Endothelial cell of umbilical vein (primary cell): ENCODE results near the gene PIK3C2G. TPM values are rescaled to one million over a fixed set of nuclear protein-coding genes. Genes with fewer than 3 reads are reported as not detected.

ENCODE experiments used
- Bru-seq: library from RNA; stranded (reverse); fragments of 400-500 nt; gene quantifications from one replicate; lab custom pipeline; 2021; lab: Mats Ljungman, UMichigan
- BruChase-seq, 2 experiments: library from RNA; stranded (reverse); fragments of 400-500 nt; gene quantifications; one replicate each; lab custom pipeline; 2021; lab: Mats Ljungman, UMichigan
- BruUV-seq: library from RNA; stranded (reverse); fragments of 400-500 nt; replicated peaks from 2 replicates; lab custom pipeline; 2021; lab: Mats Ljungman, UMichigan
- CTCF ChIA-PET: fragments of 300-600, 350-600 bp; sonication (Branson Sonifier 250); formaldehyde crosslinking; loops from one replicate; lab custom pipeline; 2021; ENCODE audit warnings: antibody characterized with exemption, inconsistent platforms; lab: Charles Lee
- POLR2A ChIA-PET: fragments of 300-600, 350-600 bp; sonication (Branson Sonifier 250); formaldehyde crosslinking; loops from one replicate; lab custom pipeline; 2021; ENCODE audit warnings: antibody characterized with exemption, inconsistent platforms; lab: Charles Lee
- DNase-seq: peaks from one replicate; pipeline ENCODE4 v3.0.0-alpha.2; 2011; ENCODE audit warnings: low read depth, low spot score
- FAIRE-seq: peaks from 2 replicates; lab custom pipeline; 2011; peaks lifted over from hg19 to GRCh38; lab: Jason Lieb, UNC
- H2AFZ ChIP-seq: 2 replicates; pipeline ENCODE4 v1.6.0; 2012; ENCODE audit warnings: low read depth, low read length, control low read depth, inconsistent platforms
- H3K27ac ChIP-seq: 2 replicates; pipeline ENCODE4 v1.5.1; 2011; ENCODE audit warnings: low read depth, mild to moderate bottlenecking, control low read depth, low read length, moderate library complexity; ENCODE audit not compliant: insufficient read depth
- H3K27me3 ChIP-seq, 2 experiments: 2 replicates each; pipeline versions ENCODE4 v1.6.0 to v1.6.1; 2011; ENCODE audit warnings: low read length in 2 of 2, mixed read lengths in 1 of 2; ENCODE audit not compliant: control insufficient read depth in 2 of 2, insufficient read depth in 2 of 2
- H3K36me3 ChIP-seq, 2 experiments: 2 replicates in 1 of 2; 3 replicates in 1 of 2; pipeline ENCODE4 v1.5.1; 2011; ENCODE audit warnings: low read length in 2 of 2, mild to moderate bottlenecking in 1 of 2, moderate library complexity in 1 of 2; ENCODE audit not compliant: control insufficient read depth in 2 of 2, insufficient read depth in 2 of 2; ENCODE audit errors: extremely low read depth in 1 of 2
- H3K4me1 ChIP-seq: 3 replicates; pipeline ENCODE4 v1.5.1; 2011; ENCODE audit warnings: mild to moderate bottlenecking, low read length; ENCODE audit not compliant: control insufficient read depth, insufficient read depth; ENCODE audit errors: extremely low read depth
- H3K4me2 ChIP-seq: 2 replicates; pipeline ENCODE4 v1.6.1; 2011; ENCODE audit warnings: low read length, control low read depth, mixed read lengths; ENCODE audit not compliant: insufficient read depth
- H3K4me3 ChIP-seq, 3 experiments: fragments of 200-600 bp in 1 of 3; sonication (generic), shearing (Covaris generic) in 1 of 3; replicated peaks in 1 of 3; 2 replicates each; pipeline ENCODE4 v1.5.1; 2011 to 2016; ENCODE audit warnings: control low read depth in 3 of 3, low read length in 3 of 3, mild to moderate bottlenecking in 2 of 3, inconsistent platforms in 1 of 3, low read depth in 1 of 3, moderate library complexity in 1 of 3; ENCODE audit not compliant: insufficient read depth in 1 of 3
- H3K79me2 ChIP-seq: 2 replicates; pipeline ENCODE4 v1.6.0; 2012; ENCODE audit warnings: low read length, inconsistent platforms; ENCODE audit not compliant: control insufficient read depth, insufficient read depth
- H3K9ac ChIP-seq: replicated peaks from 2 replicates; pipeline ENCODE3; 2011; ENCODE audit warnings: low read length, control low read depth; ENCODE audit not compliant: insufficient read depth; ENCODE audit errors: extremely low read depth
- H3K9me1 ChIP-seq: replicated peaks from 3 replicates; pipeline ENCODE4 v1.6.0; 2011; ENCODE audit warnings: mild to moderate bottlenecking, low read length; ENCODE audit not compliant: control insufficient read depth, insufficient read depth; ENCODE audit errors: extremely low read depth
- H3K9me3 ChIP-seq: replicated peaks from 2 replicates; pipeline ENCODE4 v1.5.1; 2012; ENCODE audit warnings: low read length, inconsistent platforms; ENCODE audit not compliant: control insufficient read depth, insufficient read depth
- H4K20me1 ChIP-seq: replicated peaks from 2 replicates; pipeline ENCODE3; 2011; ENCODE audit warnings: mild to moderate bottlenecking, low read length; ENCODE audit not compliant: control insufficient read depth, insufficient read depth; ENCODE audit errors: extremely low read depth
- EZH2 ChIP-seq: IDR thresholded peaks from 2 replicates; pipeline ENCODE4 v1.6.1; 2012; ENCODE audit warnings: borderline replicate concordance, low read depth, mild to moderate bottlenecking, moderate library complexity, low read length, inconsistent platforms; ENCODE audit not compliant: severe bottlenecking
- FOS ChIP-seq: IDR thresholded peaks from 2 replicates; pipeline ENCODE4 v1.6.1; 2011; ENCODE audit warnings: mild to moderate bottlenecking, low read length, moderate library complexity, borderline replicate concordance; ENCODE audit not compliant: insufficient read depth
- GATA2 ChIP-seq: IDR thresholded peaks from 2 replicates; pipeline ENCODE4 v1.7.0; 2011; ENCODE audit warnings: low read depth, mild to moderate bottlenecking, moderate library complexity, mixed read lengths, low read length; ENCODE audit not compliant: insufficient read length, insufficient read depth
- JUN ChIP-seq: IDR thresholded peaks from 2 replicates; pipeline ENCODE4 v1.6.1; 2011; ENCODE audit warnings: borderline replicate concordance, low read depth; ENCODE audit not compliant: insufficient read length, insufficient read depth
- MYC ChIP-seq: IDR thresholded peaks from one replicate; pipeline ENCODE4 v1.6.1; 2011; ENCODE audit warnings: mild to moderate bottlenecking, low read depth, low read length
- POLR2A ChIP-seq: IDR thresholded peaks from 2 replicates; pipeline ENCODE4 v1.6.1; 2012; ENCODE audit warnings: low read depth, mild to moderate bottlenecking, control low read depth, low read length
- POLR2AphosphoS5 ChIP-seq: IDR thresholded peaks from 2 replicates; pipeline ENCODE4 v1.6.1; 2012; ENCODE audit warnings: low read depth, mild to moderate bottlenecking, control low read depth, low read length, moderate library complexity; ENCODE audit not compliant: insufficient read depth
- dilution Hi-C: fragments of 300-500 bp; cut with MboI; formaldehyde crosslinking; loops from one replicate; pipeline ENCODE4 v1.15.0; 2019; ENCODE audit warnings: low sequenced_read_pairs; ENCODE audit not compliant: extremely low pct_ligation_motif_present
- intact Hi-C: fragments of 100-400 bp; cut with micrococcal nuclease; formaldehyde crosslinking; loops from one replicate; pipeline ENCODE4 v1.10.0; 2022
- long read RNA-seq: library from polyadenylated mRNA; stranded (forward); transcript quantifications from one replicate; pipeline ENCODE4 v2.0.0, GENCODE V29; 2021
- polyA minus RNA-seq, 3 experiments: library from RNA; depleted of rRNA, polyadenylated mRNA; stranded (reverse); fragments of >200 nt; gene quantifications; 1 replicate in 1 of 3; 2 replicates in 2 of 3; pipeline ENCODE4 v1.2.3, GENCODE V29; 2011
- polyA plus RNA-seq, 4 experiments: library from polyadenylated mRNA; depleted of rRNA in 3 of 4; stranded (reverse) in 3 of 4; unstranded in 1 of 4; fragments of >200 nt; gene quantifications; 2 replicates each; pipeline versions ENCODE4 v1.2.1 to v1.2.3, GENCODE V29; 2011 to 2012; ENCODE audit warnings: missing spikeins in 1 of 4
- total RNA-seq: library from RNA; stranded (reverse); gene quantifications from 2 replicates; pipeline ENCODE4 v1.2.3, GENCODE V29; 2021
- TF ChIP-seq, protein P1 (sequence below): IDR thresholded peaks from 2 replicates; pipeline ENCODE4 v1.6.1; 2011; ENCODE audit not compliant: insufficient read depth, insufficient read length
- TF ChIP-seq, protein P2 (sequence below), 2 donors: IDR thresholded peaks; 1 replicate in 1 of 2; 2 replicates in 1 of 2; pipeline ENCODE4 v1.5.1; 2011; ENCODE audit warnings: low read length in 2 of 2, mild to moderate bottlenecking in 2 of 2, moderate library complexity in 2 of 2, control low read depth in 1 of 2, inconsistent platforms in 1 of 2, low read depth in 1 of 2; ENCODE audit not compliant: insufficient read depth in 1 of 2; ENCODE audit errors: extremely low read depth in 1 of 2

Gene PIK3C2G
- total RNA-seq (not detected in 2 replicates), polyA plus RNA-seq (not detected in 2 replicates), polyA minus RNA-seq (not detected in 2 replicates), Bru-seq, nascent RNA (percentile 1 among the genes with signal in this experiment), BruChase-seq, experiment 1, labeled RNA remaining after a 6-hour chase (percentile 2 among the genes with signal in this experiment), BruChase-seq, experiment 2, labeled RNA remaining after a 2-hour chase (percentile 3 among the genes with signal in this experiment)
- not detected in 2 replicates for polyA plus RNA-seq (2011; cell fraction: cytosol; rRNA removed)
- polyA plus RNA-seq (2011; cell fraction: nucleus; rRNA removed), result not detected in 2 replicates
- not detected in 2 replicates for polyA plus RNA-seq (2012)
- polyA minus RNA-seq (2011; cell fraction: cytosol; rRNA and poly(A)+ RNA removed), result not detected
- not detected in 2 replicates for polyA minus RNA-seq (2011; cell fraction: nucleus; rRNA and poly(A)+ RNA removed)
- long read RNA-seq, result 0 reads

DNA sequence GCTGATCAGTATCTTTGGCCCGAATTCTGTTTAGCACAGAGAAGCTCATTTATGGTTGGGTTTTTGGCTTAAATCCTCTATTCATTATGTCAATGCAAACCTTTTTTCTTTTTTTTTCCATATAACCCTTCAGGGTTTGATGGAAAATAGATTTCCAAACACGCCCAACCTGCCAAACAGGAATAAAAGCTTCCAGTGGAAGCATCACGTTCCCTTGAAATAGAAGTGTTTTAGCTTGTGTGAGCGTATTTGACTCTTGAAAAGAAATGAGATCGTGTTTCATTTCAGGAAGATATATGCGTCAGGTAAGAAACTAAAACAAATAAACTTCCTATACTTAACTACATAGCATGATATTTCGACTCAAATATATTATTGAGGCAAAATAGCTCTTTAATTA, at the start of gene PIK3C2G:
Gene PIK3C2G (plus strand): TSS at position 246 of the 400 bp plus-strand sequence. CDS start 20,564 bp downstream, outside the sequence.
- no peaks in the 10 kb centered on the region for H3K27me3 ChIP-seq
- H3K9me3 ChIP-seq, result no peaks in the 10 kb centered on the region
- H3K4me1 ChIP-seq, result no peaks in the 10 kb centered on the region
- dilution Hi-C loops, result no loop called here
- no peak within 1 kb of the TSS for H3K4me3 ChIP-seq
- H3K79me2 ChIP-seq, result no peaks in the 10 kb centered on the region
- no peak within 1 kb of the TSS for H3K9ac ChIP-seq
- intact Hi-C loops, result no loop called here
- H3K4me2 ChIP-seq, result no peak within 1 kb of the TSS
- H3K27ac ChIP-seq, result no peak within 1 kb of the TSS
- FAIRE-seq (no peak), DNase-seq (no peak)
- POLR2A ChIA-PET, result no interaction called here
- no peak within 1 kb of the TSS for H2AFZ ChIP-seq
- no peaks in the 10 kb centered on the region for H4K20me1 ChIP-seq
- CTCF ChIA-PET, result interaction anchor here (1.0 to 5.6 kb wide), 7 partner anchors 11 to 58 kb away, joined by 3 to 59 read pairs (median 4); no protein-coding TSS in a partner anchor
- TF ChIP-seq, protein P1, sequence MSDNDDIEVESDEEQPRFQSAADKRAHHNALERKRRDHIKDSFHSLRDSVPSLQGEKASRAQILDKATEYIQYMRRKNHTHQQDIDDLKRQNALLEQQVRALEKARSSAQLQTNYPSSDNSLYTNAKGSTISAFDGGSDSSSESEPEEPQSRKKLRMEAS, result no peak
- TF ChIP-seq GATA2 (no peak), EZH2 (no peak), JUN (no peak)
- no peaks in the 10 kb centered on the region for H3K36me3 ChIP-seq
- no TSS peak for BruUV-seq
- H3K9me1 ChIP-seq, result no peaks in the 10 kb centered on the region

GRCh38 chr12:18217966-18218365, 43.4 kb upstream of the PIK3C2G start:
- ChIA-PET POLR2A (no interaction called here), CTCF (no interaction called here)
- Histone ChIP-seq H3K9me1 (no peaks in the 10 kb centered on the region), H3K9me3 (no peaks in the 10 kb centered on the region), H3K79me2 (no peaks in the 10 kb centered on the region), H3K4me3 (no peak overlapping the region), H2AFZ (no peak overlapping the region), H3K27me3 (no peaks in the 10 kb centered on the region), H3K4me2 (no peak overlapping the region), H3K27ac (no peak overlapping the region), H4K20me1 (no peaks in the 10 kb centered on the region), H3K9ac (no peak overlapping the region), H3K4me1 (no peaks in the 10 kb centered on the region), H3K36me3 (no peaks in the 10 kb centered on the region)
- DNase-seq (no peak), FAIRE-seq (no peak)
- TF ChIP-seq POLR2A (no peak), EZH2 (no peak), GATA2 (no peak), MYC (no peak), POLR2AphosphoS5 (no peak), JUN (no peak), FOS (no peak)
- TF ChIP-seq, protein P1, result no peak
- TF ChIP-seq, protein P2, sequence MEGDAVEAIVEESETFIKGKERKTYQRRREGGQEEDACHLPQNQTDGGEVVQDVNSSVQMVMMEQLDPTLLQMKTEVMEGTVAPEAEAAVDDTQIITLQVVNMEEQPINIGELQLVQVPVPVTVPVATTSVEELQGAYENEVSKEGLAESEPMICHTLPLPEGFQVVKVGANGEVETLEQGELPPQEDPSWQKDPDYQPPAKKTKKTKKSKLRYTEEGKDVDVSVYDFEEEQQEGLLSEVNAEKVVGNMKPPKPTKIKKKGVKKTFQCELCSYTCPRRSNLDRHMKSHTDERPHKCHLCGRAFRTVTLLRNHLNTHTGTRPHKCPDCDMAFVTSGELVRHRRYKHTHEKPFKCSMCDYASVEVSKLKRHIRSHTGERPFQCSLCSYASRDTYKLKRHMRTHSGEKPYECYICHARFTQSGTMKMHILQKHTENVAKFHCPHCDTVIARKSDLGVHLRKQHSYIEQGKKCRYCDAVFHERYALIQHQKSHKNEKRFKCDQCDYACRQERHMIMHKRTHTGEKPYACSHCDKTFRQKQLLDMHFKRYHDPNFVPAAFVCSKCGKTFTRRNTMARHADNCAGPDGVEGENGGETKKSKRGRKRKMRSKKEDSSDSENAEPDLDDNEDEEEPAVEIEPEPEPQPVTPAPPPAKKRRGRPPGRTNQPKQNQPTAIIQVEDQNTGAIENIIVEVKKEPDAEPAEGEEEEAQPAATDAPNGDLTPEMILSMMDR (IDR thresholded peaks at IDR 0.05; ENCODE audit: extremely low read depth in 1 of 2, insufficient read depth in 1 of 2, low read depth in 1 of 2, low read length in 2 of 2), result no peak
- no TSS peak for BruUV-seq
- intact Hi-C loops, result no loop called here
- dilution Hi-C loops, result no loop called here
